Lower lobe of right lung (tissue), 2 donors: ENCODE results near the gene RPE65. TPM values are rescaled to one million over a fixed set of nuclear protein-coding genes. Genes with fewer than 3 reads are reported as not detected.

ENCODE experiments used
- ATAC-seq, 2 donors: fragments of 200-7000 bp; cut with Tn5 transposase; one replicate each; pipeline ENCODE4 v1.9.1; 2020 to 2022; ENCODE audit warnings: mild to moderate bottlenecking in 2 of 2, moderate library complexity in 2 of 2
- DNase-seq: peaks from one replicate; pipeline ENCODE4 v3.0.0-alpha.2; 2020
- H3K27ac ChIP-seq: fragments of 200-600 bp; one replicate; pipeline ENCODE4 v1.8.0; 2022
- H3K27me3 ChIP-seq: fragments of 200-600 bp; one replicate; pipeline ENCODE4 v1.8.0; 2022; ENCODE audit warnings: low read depth
- H3K36me3 ChIP-seq: fragments of 200-600 bp; one replicate; pipeline ENCODE4 v1.8.0; 2022; ENCODE audit warnings: mild to moderate bottlenecking
- H3K4me1 ChIP-seq: fragments of 200-600 bp; one replicate; pipeline ENCODE4 v1.8.0; 2022
- H3K4me3 ChIP-seq: fragments of 200-600 bp; one replicate; pipeline ENCODE4 v1.8.0; 2022; ENCODE audit warnings: mild to moderate bottlenecking
- H3K9me3 ChIP-seq: fragments of 200-600 bp; one replicate; pipeline ENCODE4 v1.8.0; 2022
- CTCF ChIP-seq: fragments of 200-600 bp; IDR thresholded peaks from one replicate; pipeline ENCODE4 v1.8.0; 2022; ENCODE audit warnings: antibody characterized with exemption, mild to moderate bottlenecking
- intact Hi-C: fragments of 100-400 bp; cut with DNase I; formaldehyde crosslinking; loops from one replicate; pipeline ENCODE4 v1.11.0; 2022
- long read RNA-seq: library from polyadenylated mRNA; unstranded; transcript quantifications from one replicate; pipeline ENCODE4 v2.0.0, GENCODE V29; 2021
- total RNA-seq: library from RNA; stranded (reverse); fragmentation: NEBNext Ultra II Directional; extraction: Animal tissue kit (Norgen Biotek cat#: 25700); gene quantifications from one replicate; pipeline ENCODE4 v1.2.1, GENCODE V29; 2021
- donor health status: DM: no; HTN: yes; CAD: no; lungs with severe emphysema.

Gene RPE65
- not detected for total RNA-seq
- long read RNA-seq: 0 reads

- ATAC-seq (no peak), DNase-seq (no peak)
- Histone ChIP-seq H3K27ac (no peak within 1 kb of the TSS), H3K4me3 (no peak within 1 kb of the TSS), H3K9me3 (no peaks in the 10 kb centered on the region), H3K4me1 (no peaks in the 10 kb centered on the region), H3K36me3 (no peaks in the 10 kb centered on the region), H3K27me3 (no peaks in the 10 kb centered on the region)
- intact Hi-C loops: no loop called here
- no peak for TF ChIP-seq CTCF
These were observed at the start of gene RPE65 for GRCh38 chr1:68449901-68450300. RPE65 (minus strand) TSS chr1:68449954; CDS start chr1:68449905, 49 bp downstream.

- no peaks in the 10 kb centered on the region for H3K27me3 ChIP-seq
- H3K27ac ChIP-seq: no peak overlapping the region
- TF ChIP-seq CTCF: no peak
- no peaks in the 10 kb centered on the region for H3K9me3 ChIP-seq
- intact Hi-C loops: no loop called here
- H3K36me3 ChIP-seq: no peaks in the 10 kb centered on the region
- DNase-seq (no peak), ATAC-seq (peak in 1 of 2 donors; percentile 14)
- H3K4me1 ChIP-seq: peaks cover 18% of the 10 kb centered on the region
- H3K4me3 ChIP-seq: peak overlapping the region; percentile 68
These were observed 47.6 kb upstream of the RPE65 start for GRCh38 chr1:68497358-68497698.

- intact Hi-C loops: no loop called here
- DNase-seq (peak; percentile 97), ATAC-seq (peak; percentile 100)
- Histone ChIP-seq H3K4me1 (peaks cover 18% of the 10 kb centered on the region), H3K27me3 (no peaks in the 10 kb centered on the region), H3K36me3 (no peaks in the 10 kb centered on the region), H3K27ac (no peak within 1 kb of the TSS), H3K4me3 (peak within 1 kb of the TSS; percentile 68), H3K9me3 (no peaks in the 10 kb centered on the region)
- TF ChIP-seq CTCF: no peak
These were observed 47.1 kb upstream of the RPE65 start, which contains the start of gene DEPDC1 for GRCh38 chr1:68496680-68497357. DEPDC1 (minus strand) TSS chr1:68497082; CDS start chr1:68496999, 83 bp downstream.

GRCh38 chr1:68495968-68496679 is 46.4 kb upstream of the RPE65 start:
- TF ChIP-seq CTCF: no peak
- Histone ChIP-seq H3K27ac (no peak overlapping the region), H3K9me3 (no peaks in the 10 kb centered on the region), H3K4me1 (peaks cover 18% of the 10 kb centered on the region), H3K4me3 (peak overlapping the region; percentile 68), H3K36me3 (no peaks in the 10 kb centered on the region), H3K27me3 (no peaks in the 10 kb centered on the region)
- ATAC-seq (no peak), DNase-seq (no peak)
- intact Hi-C loops: no loop called here

GRCh38 chr1:68495532-68495931 is 45.8 kb upstream of the RPE65 start:
- DNase-seq: no peak
- no peak for ATAC-seq
- Histone ChIP-seq H3K27ac (no peak overlapping the region), H3K4me3 (no peak overlapping the region), H3K4me1 (peaks cover 18% of the 10 kb centered on the region), H3K27me3 (no peaks in the 10 kb centered on the region), H3K9me3 (no peaks in the 10 kb centered on the region), H3K36me3 (no peaks in the 10 kb centered on the region)
- intact Hi-C loops: no loop called here
- TF ChIP-seq CTCF: no peak
